ENCODE data around the gene PSTPIP2. TPM values are rescaled to one million over a fixed set of nuclear protein-coding genes. Genes with fewer than 3 reads are reported as not detected.

The PSTPIP2 gene
- total and polyA plus RNA-seq, 10 donors: 18.3 to 153 (median 117) TPM

DNA sequence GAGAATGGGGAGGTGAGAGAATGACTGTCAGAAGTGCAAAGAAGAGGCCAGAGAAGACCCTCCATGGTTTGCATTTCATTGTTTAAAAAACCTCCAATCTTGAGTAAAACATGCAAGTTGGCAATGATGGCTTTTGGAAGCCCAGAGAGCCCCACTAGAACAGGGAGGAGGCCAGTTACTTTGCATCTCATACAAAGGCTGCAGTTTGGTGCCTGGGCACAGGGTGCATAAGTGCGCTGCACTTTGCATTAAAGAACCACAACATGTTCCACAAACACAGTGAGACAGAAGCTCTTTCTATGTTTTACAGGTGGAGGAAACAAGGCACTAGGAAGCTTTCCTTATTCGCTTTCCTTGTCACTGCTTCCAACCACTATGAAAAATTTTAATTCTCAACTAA is 25.4 kb downstream of the PSTPIP2 start:
- intact Hi-C loops (cut with DNase I; ENCODE audit: low total_unique reads): no loop called here

DNA sequence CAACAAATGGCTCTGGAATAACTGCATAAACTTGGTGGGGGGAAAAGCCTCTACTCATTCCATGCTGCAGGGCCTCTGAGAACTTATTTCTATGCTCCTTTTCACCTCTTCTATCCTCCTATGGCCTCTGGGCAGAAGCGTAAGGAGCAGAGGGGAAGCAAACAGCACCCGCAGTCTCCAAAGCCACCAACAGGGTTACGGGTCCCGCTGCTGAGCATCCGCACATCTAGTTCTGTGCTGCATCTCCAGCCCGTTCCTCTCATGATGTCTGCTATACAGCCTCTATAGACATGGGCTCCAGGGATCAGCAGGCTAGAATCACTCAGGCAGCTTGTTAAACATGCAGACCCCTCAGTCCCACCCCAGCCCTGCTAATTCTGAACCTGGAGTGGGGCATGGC is 25.9 kb downstream of the PSTPIP2 start:
- H3K4me3 ChIP-seq: no peak overlapping the region
- peaks cover 0 to 22% (median 0%) of the 10 kb centered on the region in 6 donors for H3K36me3 ChIP-seq
- H3K27me3 ChIP-seq (replicated peaks in 1 of 7): no peaks in the 10 kb centered on the region
- WGBS, 5 donors: 92 to 99% (median 95%) methylated on average over 6 of the region's 6 CpGs
- no peak for DNase-seq
- intact Hi-C loops (cut with DNase I; ENCODE audit: low total_unique reads): no loop called here
- H3K27ac ChIP-seq: peak overlapping the region in 4 of 8 donors; percentile 13 to 60 (median 36)
- H3K4me1 ChIP-seq: peaks cover 14 to 61% (median 36%) of the 10 kb centered on the region in 6 donors
- TF ChIP-seq POLR2A (IDR thresholded peaks at IDR 0.05) (no peak), POLR2AphosphoS5 (IDR thresholded peaks at IDR 0.05) (no peak)
- TF ChIP-seq, protein P1, sequence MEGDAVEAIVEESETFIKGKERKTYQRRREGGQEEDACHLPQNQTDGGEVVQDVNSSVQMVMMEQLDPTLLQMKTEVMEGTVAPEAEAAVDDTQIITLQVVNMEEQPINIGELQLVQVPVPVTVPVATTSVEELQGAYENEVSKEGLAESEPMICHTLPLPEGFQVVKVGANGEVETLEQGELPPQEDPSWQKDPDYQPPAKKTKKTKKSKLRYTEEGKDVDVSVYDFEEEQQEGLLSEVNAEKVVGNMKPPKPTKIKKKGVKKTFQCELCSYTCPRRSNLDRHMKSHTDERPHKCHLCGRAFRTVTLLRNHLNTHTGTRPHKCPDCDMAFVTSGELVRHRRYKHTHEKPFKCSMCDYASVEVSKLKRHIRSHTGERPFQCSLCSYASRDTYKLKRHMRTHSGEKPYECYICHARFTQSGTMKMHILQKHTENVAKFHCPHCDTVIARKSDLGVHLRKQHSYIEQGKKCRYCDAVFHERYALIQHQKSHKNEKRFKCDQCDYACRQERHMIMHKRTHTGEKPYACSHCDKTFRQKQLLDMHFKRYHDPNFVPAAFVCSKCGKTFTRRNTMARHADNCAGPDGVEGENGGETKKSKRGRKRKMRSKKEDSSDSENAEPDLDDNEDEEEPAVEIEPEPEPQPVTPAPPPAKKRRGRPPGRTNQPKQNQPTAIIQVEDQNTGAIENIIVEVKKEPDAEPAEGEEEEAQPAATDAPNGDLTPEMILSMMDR (IDR thresholded peaks at IDR 0.05 in 8 of 11, conservative IDR thresholded peaks at IDR 0.05 in 3 of 11): no peak
- no peaks in the 10 kb centered on the region for H3K9me3 ChIP-seq

More for the DNA sequence above, 25.4 kb downstream of the PSTPIP2 start:
- peaks cover 0 to 22% (median 0%) of the 10 kb centered on the region in 6 donors for H3K36me3 ChIP-seq
- H3K4me1 ChIP-seq: peaks cover 14 to 61% (median 34%) of the 10 kb centered on the region in 6 donors
- peak overlapping the region in 4 of 8 donors; percentile 13 to 60 (median 36) for H3K27ac ChIP-seq
- WGBS, 5 donors: 85 to 99% (median 95%) methylated on average over 2 of the region's 2 CpGs
- no peaks in the 10 kb centered on the region for H3K27me3 ChIP-seq (replicated peaks in 1 of 7)
- H3K9me3 ChIP-seq: no peaks in the 10 kb centered on the region
- no peak overlapping the region for H3K4me3 ChIP-seq
- no peak for TF ChIP-seq POLR2A (IDR thresholded peaks at IDR 0.05)
- no peak for TF ChIP-seq POLR2AphosphoS5 (IDR thresholded peaks at IDR 0.05)
- TF ChIP-seq, protein P1 (IDR thresholded peaks at IDR 0.05 in 8 of 11, conservative IDR thresholded peaks at IDR 0.05 in 3 of 11): no peak
- DNase-seq: no peak

DNA sequence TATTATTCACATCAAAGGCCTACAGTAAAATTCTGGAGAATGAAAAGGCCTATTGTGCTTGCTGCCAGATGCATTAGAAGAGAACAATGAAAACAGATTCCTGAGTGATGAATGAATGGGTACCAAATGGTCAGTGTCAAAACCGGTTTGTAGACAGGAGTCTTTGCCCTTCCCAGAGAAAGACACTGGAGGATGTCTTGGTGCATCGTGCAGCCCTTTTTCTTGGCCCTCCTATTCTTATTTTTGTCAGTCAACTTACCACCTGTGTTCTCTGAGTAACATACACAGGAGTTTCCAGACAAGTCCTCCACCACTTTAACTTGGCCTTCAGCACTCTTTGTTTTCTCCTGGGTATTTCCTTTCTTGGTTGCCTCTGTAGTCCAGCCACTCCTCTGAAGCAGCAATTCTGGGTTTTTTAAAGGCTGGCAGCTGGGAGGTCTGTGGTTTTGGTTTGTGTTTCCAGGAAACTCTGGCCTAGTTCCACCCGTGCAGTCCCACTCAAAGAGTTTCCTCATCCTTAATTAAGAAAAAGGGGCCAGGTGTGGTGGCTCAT is 29.4 kb downstream of the PSTPIP2 start:
- no peaks in the 10 kb centered on the region for H3K9me3 ChIP-seq
- DNase-seq: no peak
- H3K4me1 ChIP-seq: peaks cover 14 to 84% (median 56%) of the 10 kb centered on the region in 6 donors
- no peak overlapping the region for H3K4me3 ChIP-seq
- intact Hi-C loops (cut with DNase I; ENCODE audit: low total_unique reads): no loop called here
- TF ChIP-seq POLR2A (IDR thresholded peaks at IDR 0.05): no peak
- no peak for TF ChIP-seq POLR2AphosphoS5 (IDR thresholded peaks at IDR 0.05)
- TF ChIP-seq, protein P1 (IDR thresholded peaks at IDR 0.05 in 8 of 11, conservative IDR thresholded peaks at IDR 0.05 in 3 of 11): no peak
- H3K27ac ChIP-seq: peak overlapping the region in 7 of 8 donors; percentile 39 to 80 (median 69)
- H3K27me3 ChIP-seq (replicated peaks in 1 of 7): no peaks in the 10 kb centered on the region
- H3K36me3 ChIP-seq: peaks cover 0 to 48% (median 4%) of the 10 kb centered on the region in 6 donors
- 29 to 34% (median 31%) methylated on average over 3 of the region's 3 CpGs for WGBS, 5 donors

DNA sequence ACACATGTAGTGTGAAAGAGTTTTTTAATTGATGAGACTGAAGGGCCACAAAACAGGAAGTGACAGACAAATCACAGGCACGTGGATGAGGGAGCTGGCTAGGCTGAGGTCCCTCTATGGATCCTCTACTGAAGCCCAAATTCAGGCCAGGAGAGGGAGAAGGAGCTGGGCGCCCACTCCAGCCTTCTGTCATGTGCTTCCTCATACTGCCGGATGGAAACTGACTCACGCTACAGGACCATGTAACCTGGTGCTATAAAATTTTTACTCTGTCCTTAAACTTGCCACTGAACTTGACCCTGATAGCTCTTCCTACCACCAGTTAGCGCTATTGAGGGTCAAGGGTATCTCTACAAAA is 31.3 kb downstream of the PSTPIP2 start:
- Histone ChIP-seq H3K27me3 (replicated peaks in 1 of 7) (no peaks in the 10 kb centered on the region), H3K27ac (peak overlapping the region in 7 of 8 donors; percentile 52 to 80 (median 69)), H3K36me3 (peaks cover 0 to 46% (median 4%) of the 10 kb centered on the region in 6 donors), H3K4me3 (no peak overlapping the region), H3K9me3 (no peaks in the 10 kb centered on the region), H3K4me1 (peaks cover 14 to 81% (median 53%) of the 10 kb centered on the region in 6 donors)
- TF ChIP-seq, protein P1 (IDR thresholded peaks at IDR 0.05 in 8 of 11, conservative IDR thresholded peaks at IDR 0.05 in 3 of 11): no peak
- TF ChIP-seq POLR2AphosphoS5 (IDR thresholded peaks at IDR 0.05): no peak
- TF ChIP-seq POLR2A (IDR thresholded peaks at IDR 0.05): no peak
- DNase-seq: no peak
- 49 to 65% (median 62%) methylated on average over 5 of the region's 5 CpGs for WGBS, 5 donors
- intact Hi-C loops (cut with DNase I; ENCODE audit: low total_unique reads): no loop called here

All from spleen (tissue), 11 donors.